AG04449 (cell line): ENCODE data around the gene FXYD2.

Experiments used
- CTCF ChIA-PET: fragments of 350-600 bp; formaldehyde crosslinking; extraction: SDS; loops from one replicate; lab custom pipeline; 2021; ENCODE audit warnings: antibody characterized with exemption; lab: Yijun Ruan, JAX
- POLR2A ChIA-PET: fragments of 400-600, 350-600 bp; formaldehyde crosslinking; extraction: SDS; loops from one replicate; lab custom pipeline; 2020; ENCODE audit warnings: antibody characterized with exemption, inconsistent platforms; lab: Yijun Ruan, JAX
- DNase-seq: peaks from one replicate; pipeline ENCODE4 v3.0.0-alpha.2; 2010; ENCODE audit warnings: low read depth, low spot score
- H3K4me3 ChIP-seq: 2 replicates; pipeline ENCODE4 v1.5.1; 2011; ENCODE audit warnings: low read depth, mild to moderate bottlenecking, control low read depth, low read length
- CTCF ChIP-seq: IDR thresholded peaks from one replicate; pipeline ENCODE4 v1.5.1; 2011; ENCODE audit warnings: mild to moderate bottlenecking, moderate library complexity, low read length, control low read depth, inconsistent platforms; ENCODE audit not compliant: insufficient read depth; ENCODE audit errors: missing control alignments

FXYD2 gene

GRCh38 chr11:117838901-117839300 lies 14.4 kb upstream of the FXYD2 start:
- ChIA-PET CTCF (interaction anchor here (9.6 kb wide), 1 partner anchor 110 kb away, joined by 341 read pairs; no protein-coding TSS in a partner anchor), POLR2A (no interaction called here)

GRCh38 chr11:117837791-117838190 lies 13.2 kb upstream of the FXYD2 start:
- POLR2A ChIA-PET = no interaction called here
- CTCF ChIA-PET = no interaction called here
- no peak overlapping the region for H3K4me3 ChIP-seq
- no peak for DNase-seq
- TF ChIP-seq CTCF = no peak

More at GRCh38 chr11:117838901-117839300, 14.4 kb upstream of the FXYD2 start:
- no peak for DNase-seq
- H3K4me3 ChIP-seq = no peak overlapping the region
- no peak for TF ChIP-seq CTCF

- H3K4me3 ChIP-seq = no peak overlapping the region
- ChIA-PET POLR2A (no interaction called here), CTCF (no interaction called here)
- no peak for DNase-seq
- no peak for TF ChIP-seq CTCF
These were observed 12.7 kb upstream of the FXYD2 start for GRCh38 chr11:117837070-117837776.

- ChIA-PET POLR2A (no interaction called here), CTCF (interaction anchor here (5.4 to 9.5 kb wide), 2 partner anchors 7 to 18 kb away, joined by 43 to 82 read pairs; no protein-coding TSS in a partner anchor)
- no peak overlapping the region for H3K4me3 ChIP-seq
- no peak for TF ChIP-seq CTCF
- DNase-seq = no peak
These were observed 11.8 kb upstream of the FXYD2 start for GRCh38 chr11:117836077-117836960.

- ChIA-PET CTCF (interaction anchor here (4.1 to 9.5 kb wide), 3 partner anchors 8 to 112 kb away, joined by 21 to 82 read pairs (median 43); no protein-coding TSS in a partner anchor), POLR2A (no interaction called here)
- DNase-seq = no peak
- H3K4me3 ChIP-seq = no peak overlapping the region
- TF ChIP-seq CTCF = no peak
These were observed 11.0 kb upstream of the FXYD2 start for GRCh38 chr11:117835576-117835975.
